OCI-LY3 (cell line): ENCODE data around the gene ZNF57.

Experiments used
- EZH2phosphoT487 ChIP-seq: fragments of 200-600 bp; shearing (Covaris generic); IDR thresholded peaks from 2 replicates; pipeline ENCODE4 v1.6.1; 2018; ENCODE audit warnings: antibody characterized with exemption, mixed run types, low read depth
- TF ChIP-seq, protein P1 (sequence below): fragments of 200-600, 300-600 bp; sonication (generic); IDR thresholded peaks from 2 replicates; pipeline ENCODE4 v1.5.1; 2014; ENCODE audit warnings: antibody characterized with exemption, low read length, low read depth

DNA sequence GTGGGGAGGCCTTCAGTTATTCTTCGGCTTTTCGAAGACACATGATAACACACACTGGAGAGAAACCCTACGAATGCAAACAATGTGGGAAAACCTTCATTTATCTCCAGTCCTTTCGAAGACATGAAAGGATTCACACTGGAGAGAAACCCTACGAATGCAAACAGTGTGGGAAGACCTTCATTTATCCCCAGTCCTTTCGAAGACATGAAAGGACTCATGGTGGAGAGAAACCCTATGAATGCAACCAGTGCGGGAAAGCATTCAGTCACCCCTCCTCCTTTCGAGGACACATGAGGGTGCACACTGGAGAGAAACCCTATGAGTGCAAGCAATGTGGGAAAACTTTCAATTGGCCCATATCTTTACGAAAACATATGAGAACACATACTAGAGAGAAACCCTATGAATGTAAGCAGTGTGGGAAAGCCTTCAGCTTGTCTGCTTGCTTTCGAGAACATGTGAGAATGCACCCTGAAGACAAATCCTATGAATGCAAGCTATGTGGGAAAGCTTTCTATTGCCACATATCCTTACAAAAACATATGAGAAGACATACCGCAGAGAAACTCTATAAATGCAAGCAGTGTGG lies 47.6 kb upstream of the ZNF57 start:
- TF ChIP-seq, protein P1, sequence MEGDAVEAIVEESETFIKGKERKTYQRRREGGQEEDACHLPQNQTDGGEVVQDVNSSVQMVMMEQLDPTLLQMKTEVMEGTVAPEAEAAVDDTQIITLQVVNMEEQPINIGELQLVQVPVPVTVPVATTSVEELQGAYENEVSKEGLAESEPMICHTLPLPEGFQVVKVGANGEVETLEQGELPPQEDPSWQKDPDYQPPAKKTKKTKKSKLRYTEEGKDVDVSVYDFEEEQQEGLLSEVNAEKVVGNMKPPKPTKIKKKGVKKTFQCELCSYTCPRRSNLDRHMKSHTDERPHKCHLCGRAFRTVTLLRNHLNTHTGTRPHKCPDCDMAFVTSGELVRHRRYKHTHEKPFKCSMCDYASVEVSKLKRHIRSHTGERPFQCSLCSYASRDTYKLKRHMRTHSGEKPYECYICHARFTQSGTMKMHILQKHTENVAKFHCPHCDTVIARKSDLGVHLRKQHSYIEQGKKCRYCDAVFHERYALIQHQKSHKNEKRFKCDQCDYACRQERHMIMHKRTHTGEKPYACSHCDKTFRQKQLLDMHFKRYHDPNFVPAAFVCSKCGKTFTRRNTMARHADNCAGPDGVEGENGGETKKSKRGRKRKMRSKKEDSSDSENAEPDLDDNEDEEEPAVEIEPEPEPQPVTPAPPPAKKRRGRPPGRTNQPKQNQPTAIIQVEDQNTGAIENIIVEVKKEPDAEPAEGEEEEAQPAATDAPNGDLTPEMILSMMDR = no peak
- TF ChIP-seq EZH2phosphoT487 = no peak
